ENCODE measurements around the gene TTPAL.

The TTPAL gene

GRCh38 chr20:44442298-44443070, 33.2 kb upstream of the TTPAL start:
- FAIRE-seq: no peak

GRCh38 chr20:44445742-44446710, 29.6 kb upstream of the TTPAL start:
- no peak for FAIRE-seq

DNA sequence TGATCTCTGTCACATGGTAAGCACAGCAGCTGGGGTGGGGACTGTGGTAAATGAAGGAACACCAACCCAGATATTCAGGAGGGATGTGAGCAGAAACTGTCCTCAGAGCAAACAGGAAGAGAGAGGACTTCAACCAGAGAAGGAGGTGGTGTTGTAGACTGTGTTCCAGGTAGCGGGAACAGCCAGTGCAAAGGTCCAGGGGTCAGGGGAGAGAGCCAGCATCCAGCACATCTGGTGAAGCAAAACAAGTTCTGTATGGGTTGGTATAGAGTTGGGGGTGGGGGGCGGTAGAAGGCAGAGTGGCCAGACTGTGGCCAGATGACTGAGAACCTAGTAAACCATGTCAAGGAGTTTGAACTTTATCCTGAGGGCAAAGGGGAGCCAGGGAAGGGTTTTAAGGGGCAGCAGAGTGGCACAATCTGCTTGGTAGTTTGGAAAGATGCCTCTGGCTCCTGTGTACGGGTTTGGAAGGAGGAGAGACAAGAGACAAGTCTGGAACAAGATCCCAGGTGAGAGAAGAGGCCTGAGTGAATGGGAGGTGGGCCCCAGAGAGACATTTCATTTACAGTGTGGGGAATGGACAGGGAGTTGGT, 27.8 kb upstream of the TTPAL start:
- no peak for FAIRE-seq

- no peak for FAIRE-seq
Measured at GRCh38 chr20:44448753-44449546, 26.7 kb upstream of the TTPAL start.

DNA sequence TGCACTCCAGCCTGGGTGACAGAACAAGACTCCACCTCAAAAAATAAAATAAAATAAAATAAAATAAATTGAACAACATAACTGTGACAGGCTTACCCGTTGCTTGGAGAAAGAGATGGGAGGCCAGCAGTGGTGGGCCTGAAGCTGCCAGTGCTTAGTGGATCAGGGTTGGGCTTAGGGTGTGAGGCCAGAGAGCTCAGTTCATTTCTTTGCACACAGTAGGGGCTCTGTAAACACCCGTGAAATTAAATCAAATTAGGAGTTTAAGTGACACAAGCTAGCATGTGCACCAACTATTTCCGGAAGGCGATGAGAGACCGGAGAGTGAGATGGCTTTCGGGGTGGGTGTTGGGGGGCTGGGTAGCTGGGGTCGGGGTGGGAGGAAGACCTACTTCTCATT, 25.8 kb upstream of the TTPAL start:
- no peak for FAIRE-seq

DNA sequence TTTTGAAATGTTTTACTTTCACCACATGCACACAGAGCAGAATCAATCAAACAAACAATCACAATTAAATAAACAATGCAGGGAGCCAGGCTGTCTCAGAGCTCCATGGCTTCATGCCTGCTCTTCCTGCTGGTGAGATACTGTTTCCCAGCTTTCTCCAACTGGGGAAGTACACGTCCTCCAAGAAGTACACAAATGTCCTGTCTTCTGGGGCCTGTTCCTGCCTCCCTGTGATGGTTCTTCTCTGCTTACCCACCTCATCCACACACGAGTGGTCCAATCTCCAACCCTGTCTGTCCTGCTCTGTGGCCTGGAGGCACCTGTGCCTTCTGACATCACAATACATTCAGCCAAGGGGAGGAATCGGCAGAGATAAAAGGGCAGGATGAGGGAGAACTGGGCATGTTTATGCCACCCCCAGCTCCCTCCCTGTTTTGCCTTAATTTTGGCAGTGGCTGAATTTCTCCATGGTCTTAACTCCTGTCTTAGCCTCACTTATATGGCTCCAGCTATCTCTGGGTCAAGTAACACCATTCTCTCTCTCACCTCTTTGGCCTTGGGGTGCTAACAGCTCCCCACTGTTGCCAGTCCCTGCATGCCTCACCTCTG, 25.3 kb upstream of the TTPAL start:
- no peak for FAIRE-seq

- no peak for FAIRE-seq
Measured at GRCh38 chr20:44450903-44451450, 24.7 kb upstream of the TTPAL start.

GRCh38 chr20:44454306-44454963, 21.2 kb upstream of the TTPAL start:
- no peak for FAIRE-seq

DNA sequence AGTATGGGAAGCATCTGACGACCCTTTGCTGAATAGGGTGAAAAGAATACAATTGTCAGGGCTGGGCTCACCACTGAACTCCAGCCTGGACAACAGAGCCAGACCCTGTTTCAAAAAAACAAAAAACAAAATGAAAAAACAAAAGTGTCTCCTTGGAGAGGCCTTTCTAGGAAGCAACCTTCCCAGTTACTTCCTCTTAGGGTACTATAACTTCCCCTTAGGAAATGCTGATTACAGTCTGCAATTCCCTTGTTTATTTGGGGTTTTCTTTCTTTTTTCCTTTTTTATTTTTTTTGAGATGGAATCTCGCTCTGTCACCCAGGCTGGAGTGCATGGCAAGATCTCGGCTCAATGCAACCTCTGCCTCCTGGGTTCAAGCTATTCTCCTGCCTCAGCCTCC, 20.5 kb upstream of the TTPAL start:
- no peak for FAIRE-seq

GRCh38 chr20:44456611-44457010, 19.1 kb upstream of the TTPAL start:
- no peak for FAIRE-seq

DNA sequence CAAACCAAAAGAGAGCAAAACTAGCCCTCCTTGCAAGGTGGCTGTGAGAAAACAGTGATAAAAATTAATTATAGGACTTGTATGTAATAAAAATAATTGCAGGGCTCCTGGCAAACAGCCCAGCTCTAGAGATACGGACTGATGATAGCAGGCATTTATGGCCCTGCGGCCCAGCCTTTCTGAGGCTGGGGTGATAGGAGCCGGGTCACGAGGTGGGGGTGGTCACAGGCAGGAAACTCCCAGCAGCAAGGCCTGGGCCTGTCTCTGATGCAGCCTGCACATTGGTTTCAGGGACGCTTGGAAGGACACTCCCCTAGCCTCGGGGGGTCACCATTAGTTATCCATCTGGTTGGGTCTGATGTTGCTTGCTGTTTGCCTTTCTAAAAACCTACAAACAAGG, 18.7 kb upstream of the TTPAL start:
- FAIRE-seq: no peak

DNA sequence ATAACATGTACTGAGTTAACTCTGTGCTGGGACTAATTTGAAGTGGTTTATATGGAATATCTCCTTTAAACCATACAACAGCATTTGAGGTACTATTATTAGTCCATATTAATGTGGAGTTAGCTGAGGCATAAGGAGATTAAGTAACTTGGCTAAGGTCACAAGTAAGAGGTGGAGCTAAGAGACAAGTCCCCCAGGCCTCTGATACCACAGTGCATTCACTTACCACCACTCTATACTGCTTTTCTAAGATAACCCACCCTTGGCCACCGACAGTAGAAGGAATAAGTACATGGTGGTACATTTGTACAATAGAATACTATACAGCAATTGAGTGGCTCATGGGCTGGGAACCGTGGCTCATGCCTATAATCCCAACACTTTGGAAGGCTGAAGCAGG, 16.4 kb upstream of the TTPAL start:
- no peak for FAIRE-seq

- FAIRE-seq: no peak
Measured at GRCh38 chr20:44460795-44461141, 14.9 kb upstream of the TTPAL start.

DNA sequence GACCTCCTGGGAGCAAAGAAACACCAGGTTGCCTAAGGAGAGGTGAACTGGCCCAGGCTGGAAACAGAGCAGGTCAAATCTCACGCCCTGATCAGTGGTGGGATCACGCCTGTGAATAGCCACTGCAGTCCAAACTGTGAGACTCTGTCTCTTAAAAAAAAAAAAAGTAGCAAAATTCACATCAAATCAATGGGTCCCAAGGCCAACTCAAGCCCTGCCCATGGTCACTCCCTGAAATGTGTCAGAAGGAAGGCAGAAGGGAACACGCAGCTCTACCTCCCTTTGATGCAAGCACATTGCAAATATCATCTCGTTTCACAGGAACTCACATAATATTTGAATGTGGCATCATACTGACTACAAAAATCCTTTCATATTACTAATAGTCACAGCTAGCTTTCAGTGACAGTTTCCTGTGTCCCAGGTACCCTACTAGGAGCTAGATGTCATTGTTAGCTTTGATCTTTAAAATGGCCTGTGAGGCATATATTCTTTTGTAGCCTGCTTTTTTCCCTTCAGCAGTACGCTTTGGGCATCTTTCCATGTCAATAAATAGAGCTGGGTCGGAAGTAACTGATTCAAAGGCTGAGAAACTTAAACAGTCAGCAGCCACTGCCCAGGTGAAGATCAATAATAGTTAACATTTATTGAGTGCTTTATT, 14.4 kb upstream of the TTPAL start:
- no peak for FAIRE-seq

DNA sequence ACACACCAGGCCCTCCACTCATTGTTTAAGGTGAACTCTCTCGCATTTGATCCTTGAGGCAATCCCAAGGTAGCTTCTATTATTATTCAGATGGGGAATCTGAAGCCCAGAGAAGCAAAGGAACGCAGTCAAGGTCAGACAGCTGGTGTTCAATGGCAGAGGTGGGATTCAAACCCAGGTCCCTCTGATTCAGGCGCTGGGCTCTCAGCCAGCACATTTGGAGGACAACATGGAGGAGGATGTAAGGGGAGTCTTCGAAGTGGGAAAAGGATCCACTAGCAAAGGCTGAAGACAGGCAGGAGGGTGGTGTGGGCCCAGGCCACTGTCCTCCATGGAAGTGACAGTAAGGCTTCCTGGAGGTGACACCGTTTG, 13.9 kb upstream of the TTPAL start:
- no peak for FAIRE-seq

GRCh38 chr20:44463466-44463865, 12.2 kb upstream of the TTPAL start:
- FAIRE-seq: no peak

DNA sequence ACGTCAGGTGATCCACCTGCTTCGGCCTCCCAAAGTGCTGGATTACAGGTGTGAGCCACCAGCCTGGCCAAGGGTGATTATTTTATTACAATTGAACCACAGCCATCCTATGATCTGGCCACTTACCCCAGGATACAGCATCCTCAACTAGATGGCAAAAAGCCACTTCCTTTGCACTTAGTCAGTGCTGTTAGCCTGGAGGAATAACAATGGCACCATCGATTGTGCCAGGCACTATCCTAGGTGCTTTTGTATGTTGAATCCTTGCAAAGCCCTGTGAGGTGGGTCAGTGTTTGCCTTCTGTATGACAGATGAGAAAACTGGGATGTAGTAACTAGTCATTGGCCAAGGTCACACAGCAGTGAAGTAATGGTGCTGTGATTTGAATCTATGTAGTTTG, 11.2 kb upstream of the TTPAL start:
- FAIRE-seq: no peak

GRCh38 chr20:44465001-44465560, 10.6 kb upstream of the TTPAL start:
- FAIRE-seq: no peak

- FAIRE-seq: no peak
Measured at GRCh38 chr20:44467289-44467883, 8.3 kb upstream of the TTPAL start.

GRCh38 chr20:44468044-44468782, 7.5 kb upstream of the TTPAL start:
- FAIRE-seq: no peak
